CD4-positive, alpha-beta T cell (primary cell): ENCODE results near the gene ELF1. TPM values are rescaled to one million over a fixed set of nuclear protein-coding genes. Genes with fewer than 3 reads are reported as not detected.

Source experiments
- ATAC-seq: fragments of 200-7000 bp; cut with Tn5 transposase; one replicate; pipeline ENCODE4 v1.10.0; 2022; ENCODE audit warnings: mild to moderate bottlenecking; ENCODE audit not compliant: poor library complexity
- CTCF ChIA-PET: fragments of 350-600 bp; sonication (Branson Sonifier 250); formaldehyde crosslinking; loops from one replicate; lab custom pipeline; 2021; ENCODE audit warnings: antibody characterized with exemption, inconsistent platforms; lab: Charles Lee
- POLR2A ChIA-PET: fragments of 350-600 bp; sonication (Branson Sonifier 250); formaldehyde crosslinking; loops from one replicate; lab custom pipeline; 2021; ENCODE audit warnings: antibody characterized with exemption, inconsistent platforms; lab: Charles Lee
- DNase-seq, 14 experiments: peaks; one replicate each; pipeline ENCODE4 v3.0.0-alpha.2; 2013 to 2020; ENCODE audit warnings: mixed read lengths in 2 of 14
- H3K27ac ChIP-seq, 2 donors: one replicate each; pipeline versions ENCODE4 v1.5.1 to v1.7.0; 2013; ENCODE audit warnings: low read length in 2 of 2, low read depth in 1 of 2, mild to moderate bottlenecking in 1 of 2
- H3K27me3 ChIP-seq, 2 experiments: 1 replicate in 1 of 2; 2 replicates in 1 of 2; pipeline versions ENCODE4 v1.6.1 to v1.7.0; 2013; ENCODE audit warnings: low read length in 2 of 2, control low read depth in 1 of 2, mild to moderate bottlenecking in 1 of 2, moderate library complexity in 1 of 2; ENCODE audit not compliant: insufficient read depth in 2 of 2, control insufficient read depth in 1 of 2
- H3K36me3 ChIP-seq: one replicate; pipeline ENCODE4 v1.6.1; 2013; ENCODE audit warnings: low read length, control low read depth; ENCODE audit not compliant: insufficient read depth
- H3K4me1 ChIP-seq: one replicate; pipeline ENCODE4 v1.6.1; 2013; ENCODE audit warnings: low read length, control low read depth; ENCODE audit not compliant: insufficient read depth
- H3K4me3 ChIP-seq: one replicate; pipeline ENCODE4 v1.5.1; 2013; ENCODE audit warnings: mild to moderate bottlenecking, low read length, moderate library complexity
- H3K9me3 ChIP-seq, 2 experiments: 1 replicate in 1 of 2; 2 replicates in 1 of 2; pipeline versions ENCODE4 v1.6.1 to v1.7.0; 2013; ENCODE audit warnings: low read length in 2 of 2, mild to moderate bottlenecking in 2 of 2, control low read depth in 1 of 2, moderate library complexity in 1 of 2; ENCODE audit not compliant: control insufficient read depth in 1 of 2, insufficient read depth in 1 of 2
- H3K27ac Mint-ChIP-seq: one replicate; pipeline ENCODE4 v1.8.0; 2020; ENCODE audit warnings: mixed read lengths
- H3K27me3 Mint-ChIP-seq: one replicate; pipeline ENCODE4 v1.8.0; 2021; ENCODE audit warnings: mixed read lengths
- H3K36me3 Mint-ChIP-seq: one replicate; pipeline ENCODE4 v1.8.0; 2021; ENCODE audit warnings: low read depth, mixed read lengths
- H3K4me1 Mint-ChIP-seq: one replicate; pipeline ENCODE4 v1.8.0; 2021; ENCODE audit warnings: low read depth, mixed read lengths
- H3K4me3 Mint-ChIP-seq: one replicate; pipeline ENCODE4 v1.8.0; 2020; ENCODE audit warnings: mild to moderate bottlenecking, mixed read lengths
- H3K9me3 Mint-ChIP-seq: one replicate; pipeline ENCODE4 v1.8.0; 2020; ENCODE audit warnings: mixed read lengths
- intact Hi-C, 2 experiments: fragments of 100-400 bp; cut with DNase I in 1 of 2; cut with micrococcal nuclease in 1 of 2; formaldehyde crosslinking; loops; one replicate each; pipeline versions ENCODE4 v1.15.1 to v1.9.0; 2023 to 2025; cut with DNase I, micrococcal nuclease
- total RNA-seq, 174 experiments: library from RNA in 2 of 174; stranded (reverse) in 2 of 174; gene quantifications; one replicate each; pipeline ENCODE4 v1.2.3 and lab custom pipeline; 2021 to 2026
- TF ChIP-seq, protein P1 (sequence below): fragments of 200-600 bp; IDR thresholded peaks from one replicate; pipeline ENCODE4 v1.8.0; 2022; ENCODE audit warnings: antibody characterized with exemption, mild to moderate bottlenecking

The ELF1 gene
- total RNA-seq, 2 experiments from 2014 or later, result 354 to 358 TPM

DNA sequence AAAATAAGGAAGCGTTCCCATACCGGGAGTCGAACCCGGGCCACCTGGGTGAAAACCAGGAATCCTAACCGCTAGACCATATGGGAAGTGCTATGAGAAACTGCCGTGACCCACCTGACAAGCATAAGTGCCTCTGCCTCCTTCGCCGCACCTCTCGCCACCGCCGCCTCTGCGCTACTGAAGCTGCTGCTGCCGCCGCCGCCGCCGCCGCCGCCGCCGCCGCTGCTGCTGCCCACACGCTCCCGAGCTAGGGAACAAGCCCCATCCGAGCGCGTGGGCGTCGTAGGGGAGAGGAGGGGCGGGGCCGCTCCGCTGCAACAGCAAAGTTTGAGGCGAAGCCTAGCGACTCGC is 41.6 kb upstream of the ELF1 start:
- H3K4me1 Mint-ChIP-seq, result peaks cover 67% of the 10 kb centered on the region
- Histone ChIP-seq H3K9me3 (no peaks in the 10 kb centered on the region), H3K36me3 (peaks cover 9% of the 10 kb centered on the region), H3K4me1 (peaks cover 13% of the 10 kb centered on the region), H3K27me3 (no peaks in the 10 kb centered on the region), H3K27ac (peak overlapping the region; percentile 82 to 86), H3K4me3 (peak overlapping the region; percentile 74)
- TF ChIP-seq, protein P1, sequence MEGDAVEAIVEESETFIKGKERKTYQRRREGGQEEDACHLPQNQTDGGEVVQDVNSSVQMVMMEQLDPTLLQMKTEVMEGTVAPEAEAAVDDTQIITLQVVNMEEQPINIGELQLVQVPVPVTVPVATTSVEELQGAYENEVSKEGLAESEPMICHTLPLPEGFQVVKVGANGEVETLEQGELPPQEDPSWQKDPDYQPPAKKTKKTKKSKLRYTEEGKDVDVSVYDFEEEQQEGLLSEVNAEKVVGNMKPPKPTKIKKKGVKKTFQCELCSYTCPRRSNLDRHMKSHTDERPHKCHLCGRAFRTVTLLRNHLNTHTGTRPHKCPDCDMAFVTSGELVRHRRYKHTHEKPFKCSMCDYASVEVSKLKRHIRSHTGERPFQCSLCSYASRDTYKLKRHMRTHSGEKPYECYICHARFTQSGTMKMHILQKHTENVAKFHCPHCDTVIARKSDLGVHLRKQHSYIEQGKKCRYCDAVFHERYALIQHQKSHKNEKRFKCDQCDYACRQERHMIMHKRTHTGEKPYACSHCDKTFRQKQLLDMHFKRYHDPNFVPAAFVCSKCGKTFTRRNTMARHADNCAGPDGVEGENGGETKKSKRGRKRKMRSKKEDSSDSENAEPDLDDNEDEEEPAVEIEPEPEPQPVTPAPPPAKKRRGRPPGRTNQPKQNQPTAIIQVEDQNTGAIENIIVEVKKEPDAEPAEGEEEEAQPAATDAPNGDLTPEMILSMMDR, result no peak
- DNase-seq (peak; percentile 71 to 94 (median 82)), ATAC-seq (peak; percentile 66)
- H3K9me3 Mint-ChIP-seq, result no peaks in the 10 kb centered on the region
- peak overlapping the region; percentile 95 for H3K4me3 Mint-ChIP-seq
- ChIA-PET CTCF (interaction anchor here (0.6 to 2.9 kb wide), 7 partner anchors 35 to 465 kb away, joined by 3 to 13 read pairs (median 3); partner anchors contain the start of gene ELF1), POLR2A (interaction anchor here (0.6 to 4.3 kb wide), 43 partner anchors 13 to 593 kb away, joined by 3 to 103 read pairs (median 4); partner anchors contain the start of genes ELF1, KBTBD6, KBTBD7 and MTRF1)
- H3K27me3 Mint-ChIP-seq, result peaks cover 14% of the 10 kb centered on the region
- intact Hi-C loops, result loop anchor here (2.0 to 10.0 kb wide), 7 partner anchors 42 to 1212 kb away; partner anchors contain the start of genes KBTBD6 (in 2 of the 2), AKAP11 (in 1 of the 2), ELF1 (in 1 of the 2) and KBTBD7 (in 1 of the 2)
- H3K36me3 Mint-ChIP-seq, result peaks cover 60% of the 10 kb centered on the region
- peak overlapping the region; percentile 98 for H3K27ac Mint-ChIP-seq

DNA sequence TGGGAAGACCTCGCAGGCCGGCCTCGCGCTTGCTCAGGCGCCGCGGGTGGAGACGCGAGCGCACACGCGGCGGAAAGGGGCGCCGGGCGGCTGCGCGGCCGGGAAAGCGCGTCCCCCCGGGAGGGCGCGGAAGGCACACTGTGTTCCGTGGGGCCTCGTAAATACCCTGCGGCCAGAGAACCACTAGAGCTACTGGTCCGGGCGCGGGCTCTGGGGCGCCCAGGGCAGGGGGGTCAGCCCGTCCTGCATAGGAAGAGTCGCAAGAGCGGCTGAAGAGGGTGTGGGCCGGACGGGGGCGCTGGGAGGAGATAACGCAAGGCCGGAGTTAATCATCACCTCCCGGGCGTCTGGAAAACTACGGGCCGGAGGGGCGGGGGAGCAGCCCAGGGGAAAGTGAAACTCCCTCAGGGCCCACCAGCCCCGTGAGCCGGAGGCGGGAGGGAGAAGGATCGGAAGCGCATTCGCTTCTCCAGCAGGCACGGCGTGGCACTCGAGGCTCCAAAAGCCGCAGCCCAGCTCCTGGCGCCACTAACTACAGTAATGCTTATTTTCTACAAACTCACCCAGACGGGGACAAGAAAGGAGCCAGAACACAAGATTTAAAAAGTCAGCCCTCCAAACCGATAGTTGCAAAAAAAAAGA is 41.1 kb upstream of the ELF1 start:
- peaks cover 71% of the 10 kb centered on the region for H3K4me1 Mint-ChIP-seq
- CTCF ChIA-PET, result interaction anchor here (0.6 to 2.9 kb wide), 8 partner anchors 35 to 465 kb away, joined by 3 to 13 read pairs (median 3); partner anchors contain the start of gene ELF1
- no peaks in the 10 kb centered on the region for H3K9me3 ChIP-seq
- TF ChIP-seq, protein P1, result no peak
- H3K27me3 ChIP-seq, result no peaks in the 10 kb centered on the region
- POLR2A ChIA-PET, result interaction anchor here (0.6 to 4.3 kb wide), 39 partner anchors 10 to 593 kb away, joined by 3 to 103 read pairs (median 4); partner anchors contain the start of genes ELF1, KBTBD6, KBTBD7 and MTRF1
- peak; percentile 39 for ATAC-seq
- peak overlapping the region; percentile 95 for H3K4me3 Mint-ChIP-seq
- intact Hi-C loops, result loop anchor here (2.0 to 10.0 kb wide), 7 partner anchors 41 to 1212 kb away; partner anchors contain the start of genes KBTBD6 (in 2 of the 2), AKAP11 (in 1 of the 2), ELF1 (in 1 of the 2) and KBTBD7 (in 1 of the 2)
- H3K9me3 Mint-ChIP-seq, result no peaks in the 10 kb centered on the region
- H3K27ac Mint-ChIP-seq, result peak overlapping the region; percentile 98
- DNase-seq, result peak; percentile 28 to 86 (median 54)
- peaks cover 14% of the 10 kb centered on the region for H3K27me3 Mint-ChIP-seq
- peaks cover 14% of the 10 kb centered on the region for H3K4me1 ChIP-seq
- peaks cover 56% of the 10 kb centered on the region for H3K36me3 Mint-ChIP-seq
- peak overlapping the region; percentile 71 to 86 for H3K27ac ChIP-seq
- H3K4me3 ChIP-seq, result peak overlapping the region; percentile 74
- H3K36me3 ChIP-seq, result peaks cover 4% of the 10 kb centered on the region

GRCh38 chr13:41059456-41060081 is 40.5 kb upstream of the ELF1 start:
- peak overlapping the region; percentile 95 for H3K4me3 Mint-ChIP-seq
- peak overlapping the region; percentile 98 for H3K27ac Mint-ChIP-seq
- POLR2A ChIA-PET, result interaction anchor here (0.6 to 4.3 kb wide), 14 partner anchors 11 to 297 kb away, joined by 3 to 103 read pairs (median 4); partner anchors contain the start of genes ELF1 and KBTBD6
- CTCF ChIA-PET, result interaction anchor here (0.7 to 2.9 kb wide), 7 partner anchors 34 to 163 kb away, joined by 3 to 13 read pairs (median 3); partner anchors contain the start of gene ELF1
- ATAC-seq (no peak), DNase-seq (no peak)
- peaks cover 14% of the 10 kb centered on the region for H3K27me3 Mint-ChIP-seq
- no peaks in the 10 kb centered on the region for H3K27me3 ChIP-seq
- H3K9me3 ChIP-seq, result no peaks in the 10 kb centered on the region
- H3K9me3 Mint-ChIP-seq, result no peaks in the 10 kb centered on the region
- no peaks in the 10 kb centered on the region for H3K36me3 ChIP-seq
- H3K36me3 Mint-ChIP-seq, result peaks cover 49% of the 10 kb centered on the region
- TF ChIP-seq, protein P1, result no peak
- H3K4me1 Mint-ChIP-seq, result peaks cover 75% of the 10 kb centered on the region
- peaks cover 20% of the 10 kb centered on the region for H3K4me1 ChIP-seq
- peak overlapping the region in 1 of 2 donors; percentile 86 for H3K27ac ChIP-seq
- intact Hi-C loops, result loop anchor here (2.0 to 10.0 kb wide), 9 partner anchors 41 to 1213 kb away; partner anchors contain the start of genes KBTBD6 (in 2 of the 2), AKAP11 (in 1 of the 2), ELF1 (in 1 of the 2) and KBTBD7 (in 1 of the 2)
- peak overlapping the region; percentile 74 for H3K4me3 ChIP-seq
